ENCODE data around the gene LY9.

DNA sequence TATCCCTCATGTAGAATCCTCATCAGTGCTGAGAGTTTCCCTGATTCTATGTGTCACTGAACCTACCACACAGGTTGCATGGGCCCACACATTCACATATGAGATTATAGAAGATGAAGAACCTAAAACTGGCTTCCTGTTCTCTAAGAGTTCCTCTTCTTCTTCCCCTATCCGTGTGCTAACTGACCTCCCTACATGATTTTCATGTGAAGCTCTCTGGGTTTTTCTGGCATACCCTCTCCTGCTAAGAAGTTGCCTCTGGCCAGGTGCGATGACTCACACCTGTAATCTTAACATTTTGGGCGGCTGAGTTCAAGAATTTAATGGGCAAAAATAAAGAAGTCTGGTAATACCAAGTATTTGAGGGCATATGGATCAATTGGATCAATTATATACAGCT lies 72.2 kb downstream of the LY9 start:
- TF ChIP-seq CTCF (IDR thresholded peaks at IDR 0.05) (no peak), POLR2A (IDR thresholded peaks at IDR 0.05) (no peak), POLR2AphosphoS5 (IDR thresholded peaks at IDR 0.05) (no peak)

Measured in prostate gland (tissue), 2 donors.